Measurements from ENCODE around the gene RPTOR. TPM values are rescaled to one million over a fixed set of nuclear protein-coding genes. Genes with fewer than 3 reads are reported as not detected.

Gene RPTOR
- total and polyA plus RNA-seq, 2 donors (not counting 3 experiments of a cell fraction or from before 2014, with no cell fraction given), result 10.7 to 41.8 TPM

DNA sequence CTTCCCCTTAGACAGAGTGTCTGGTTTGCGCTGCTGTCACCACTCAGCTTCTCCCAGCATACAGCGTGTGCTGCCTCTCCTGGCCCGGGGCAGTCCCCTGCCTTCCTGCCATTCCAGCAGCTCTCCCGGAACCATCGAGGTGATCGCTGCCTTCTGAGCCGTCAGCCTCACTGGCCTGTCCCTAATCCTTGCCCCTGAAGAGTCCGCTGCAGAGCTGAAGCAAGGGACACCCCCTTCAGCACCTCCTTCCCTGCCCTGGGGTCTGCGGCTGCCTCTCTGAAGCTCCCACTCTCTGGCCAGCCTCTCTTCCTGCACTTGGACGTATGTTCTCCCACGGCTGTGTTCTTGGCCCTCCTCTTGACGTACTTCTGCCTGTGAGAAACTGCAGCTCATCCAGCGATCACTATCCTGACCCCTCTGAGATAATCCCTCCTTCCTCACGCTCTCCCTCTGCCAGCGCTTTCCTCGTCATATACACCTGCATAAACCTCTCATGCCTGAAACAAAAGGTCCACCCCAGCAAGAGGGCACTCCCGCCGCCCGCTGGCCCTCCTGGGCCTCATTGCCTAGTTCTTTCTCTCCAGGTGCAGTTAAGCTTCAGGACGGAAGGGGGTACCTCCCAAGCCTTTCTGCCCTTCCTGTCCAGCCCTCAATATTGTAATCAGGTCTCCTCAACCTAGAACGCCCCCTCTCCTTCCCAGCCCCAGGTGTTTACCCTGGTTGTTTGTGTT lies 226.4 kb downstream of the RPTOR start:
- Histone ChIP-seq H3K36me3 (ENCODE audit: control insufficient read depth in 2 of 2, extremely low read depth in 1 of 2, insufficient read depth in 2 of 2, low read length in 2 of 2) (no peaks in the 10 kb centered on the region), H3K4me2 (ENCODE audit: insufficient read depth, low read length) (no peak overlapping the region), H4K20me1 (replicated peaks; ENCODE audit: control insufficient read depth, extremely low read depth, insufficient read depth, low read length) (no peaks in the 10 kb centered on the region), H3K79me2 (ENCODE audit: control insufficient read depth, insufficient read depth, low read length) (no peaks in the 10 kb centered on the region), H3K9me3 (replicated peaks; ENCODE audit: control insufficient read depth, insufficient read depth, low read length) (no peaks in the 10 kb centered on the region), H3K9ac (replicated peaks; ENCODE audit: extremely low read depth, insufficient read depth, low read length) (no peak overlapping the region), H3K4me1 (ENCODE audit: control insufficient read depth, extremely low read depth, insufficient read depth, low read length) (peaks cover 2% of the 10 kb centered on the region), H3K27me3 (ENCODE audit: control insufficient read depth in 2 of 2, insufficient read depth in 2 of 2, low read length in 2 of 2) (no peaks in the 10 kb centered on the region), H2AFZ (ENCODE audit: low read depth, low read length) (no peak overlapping the region), H3K4me3 (replicated peaks in 1 of 3; ENCODE audit: insufficient read depth in 1 of 3, low read depth in 1 of 3, low read length in 3 of 3) (no peak overlapping the region), H3K9me1 (replicated peaks; ENCODE audit: control insufficient read depth, extremely low read depth, insufficient read depth, low read length) (no peaks in the 10 kb centered on the region), H3K27ac (ENCODE audit: insufficient read depth, low read depth, low read length) (no peak overlapping the region)
- POLR2A ChIA-PET, result no interaction called here
- dilution Hi-C loops (cut with MboI; ENCODE audit: extremely low pct_ligation_motif_present, low sequenced_read_pairs), result no loop called here
- BruUV-seq (replicated peaks), result no TSS peak
- DNase-seq (ENCODE audit: low read depth, low spot score), result no peak
- intact Hi-C loops (cut with micrococcal nuclease), result no loop called here
- no peak for FAIRE-seq
- TF ChIP-seq MYC (IDR thresholded peaks at IDR 0.05; ENCODE audit: low read depth, low read length), result no peak
- TF ChIP-seq FOS (IDR thresholded peaks at IDR 0.05; ENCODE audit: borderline replicate concordance, insufficient read depth, low read length), result no peak
- TF ChIP-seq POLR2A (IDR thresholded peaks at IDR 0.05; ENCODE audit: low read depth, low read length), result no peak
- TF ChIP-seq EZH2 (IDR thresholded peaks at IDR 0.05; ENCODE audit: borderline replicate concordance, low read depth, low read length, severe bottlenecking), result no peak
- TF ChIP-seq, protein P1, sequence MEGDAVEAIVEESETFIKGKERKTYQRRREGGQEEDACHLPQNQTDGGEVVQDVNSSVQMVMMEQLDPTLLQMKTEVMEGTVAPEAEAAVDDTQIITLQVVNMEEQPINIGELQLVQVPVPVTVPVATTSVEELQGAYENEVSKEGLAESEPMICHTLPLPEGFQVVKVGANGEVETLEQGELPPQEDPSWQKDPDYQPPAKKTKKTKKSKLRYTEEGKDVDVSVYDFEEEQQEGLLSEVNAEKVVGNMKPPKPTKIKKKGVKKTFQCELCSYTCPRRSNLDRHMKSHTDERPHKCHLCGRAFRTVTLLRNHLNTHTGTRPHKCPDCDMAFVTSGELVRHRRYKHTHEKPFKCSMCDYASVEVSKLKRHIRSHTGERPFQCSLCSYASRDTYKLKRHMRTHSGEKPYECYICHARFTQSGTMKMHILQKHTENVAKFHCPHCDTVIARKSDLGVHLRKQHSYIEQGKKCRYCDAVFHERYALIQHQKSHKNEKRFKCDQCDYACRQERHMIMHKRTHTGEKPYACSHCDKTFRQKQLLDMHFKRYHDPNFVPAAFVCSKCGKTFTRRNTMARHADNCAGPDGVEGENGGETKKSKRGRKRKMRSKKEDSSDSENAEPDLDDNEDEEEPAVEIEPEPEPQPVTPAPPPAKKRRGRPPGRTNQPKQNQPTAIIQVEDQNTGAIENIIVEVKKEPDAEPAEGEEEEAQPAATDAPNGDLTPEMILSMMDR (IDR thresholded peaks at IDR 0.05; ENCODE audit: extremely low read depth in 1 of 2, insufficient read depth in 1 of 2, low read depth in 1 of 2, low read length in 2 of 2), result no peak
- no peak for TF ChIP-seq GATA2 (IDR thresholded peaks at IDR 0.05; ENCODE audit: insufficient read depth, insufficient read length, low read depth, low read length)
- TF ChIP-seq, protein P2, sequence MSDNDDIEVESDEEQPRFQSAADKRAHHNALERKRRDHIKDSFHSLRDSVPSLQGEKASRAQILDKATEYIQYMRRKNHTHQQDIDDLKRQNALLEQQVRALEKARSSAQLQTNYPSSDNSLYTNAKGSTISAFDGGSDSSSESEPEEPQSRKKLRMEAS (IDR thresholded peaks at IDR 0.05; ENCODE audit: insufficient read depth, insufficient read length), result no peak
- TF ChIP-seq POLR2AphosphoS5 (IDR thresholded peaks at IDR 0.05; ENCODE audit: insufficient read depth, low read depth, low read length), result no peak
- no peak for TF ChIP-seq JUN (IDR thresholded peaks at IDR 0.05; ENCODE audit: borderline replicate concordance, insufficient read depth, insufficient read length, low read depth)
- CTCF ChIA-PET, result interaction anchor here (0.6 to 0.9 kb wide), 2 partner anchors 15 to 40 kb away, joined by 3 read pairs; no protein-coding TSS in a partner anchor

All from endothelial cell of umbilical vein (primary cell).